GM12878 (cell line): ENCODE measurements around the gene KLHL30. TPM values are rescaled to one million over a fixed set of nuclear protein-coding genes. Genes with fewer than 3 reads are reported as not detected.

Source experiments
- ATAC-seq: fragments of 200-7000 bp; cut with Tn5 transposase; 3 replicates; pipeline ENCODE4 v1.9.1; 2020; ENCODE audit warnings: mild to moderate bottlenecking, moderate library complexity
- BruUV-seq: library from RNA; stranded (reverse); fragments of 400-500 nt; replicated peaks from 2 replicates; lab custom pipeline; 2021; lab: Mats Ljungman, UMichigan
- CTCF ChIA-PET: fragments of 300-600 bp; sonication (Branson Sonifier 250); formaldehyde crosslinking; extraction: SDS; loops from one replicate; lab custom pipeline; 2021; ENCODE audit warnings: inconsistent platforms; lab: Yijun Ruan, JAX
- POLR2A ChIA-PET: fragments of 350-600 bp; formaldehyde crosslinking; extraction: SDS; loops from one replicate; lab custom pipeline; 2021; ENCODE audit warnings: inconsistent platforms; lab: Charles Lee
- RAD21 ChIA-PET: fragments of 300-600 bp; sonication (Branson Sonifier 250); formaldehyde crosslinking; loops from one replicate; lab custom pipeline; 2023; ENCODE audit warnings: antibody characterized with exemption; ENCODE audit not compliant: unreplicated experiment; lab: Charles Lee
- SMC1A ChIA-PET: fragments of 300-600 bp; sonication (Branson Sonifier 250); formaldehyde crosslinking; loops from one replicate; lab custom pipeline; 2023; ENCODE audit not compliant: unreplicated experiment, uncharacterized antibody; lab: Charles Lee
- DNase-seq: peaks from one replicate; pipeline ENCODE4 v3.0.0-alpha.2; 2011; ENCODE audit warnings: low read depth, low spot score
- FAIRE-seq: peaks from 3 replicates; lab custom pipeline; 2011; peaks lifted over from hg19 to GRCh38; lab: Jason Lieb, UNC
- H2AFZ ChIP-seq: 2 replicates; pipeline ENCODE4 v1.6.0; 2011; ENCODE audit warnings: low read depth, low read length, control low read depth; ENCODE audit not compliant: control insufficient read depth
- H3K27ac ChIP-seq: 2 replicates; pipeline ENCODE4 v1.5.1; 2011; ENCODE audit warnings: control low read depth; ENCODE audit not compliant: control insufficient read depth, insufficient read depth
- H3K27me3 ChIP-seq, 2 experiments: replicated peaks in 1 of 2; 2 replicates each; pipeline versions ENCODE4 v1.6.0 to v1.6.1; 2011; ENCODE audit warnings: low read length in 1 of 2; ENCODE audit not compliant: control insufficient read depth in 2 of 2, insufficient read depth in 2 of 2
- H3K36me3 ChIP-seq, 2 experiments: 2 replicates each; pipeline ENCODE4 v1.5.1; 2011; ENCODE audit warnings: low read length in 1 of 2; ENCODE audit not compliant: control insufficient read depth in 2 of 2, insufficient read depth in 2 of 2
- H3K4me1 ChIP-seq: 2 replicates; pipeline ENCODE4 v1.6.1; 2011; ENCODE audit warnings: mild to moderate bottlenecking, low read length, moderate library complexity, mixed read lengths; ENCODE audit not compliant: control insufficient read depth, insufficient read depth
- H3K4me2 ChIP-seq: 2 replicates; pipeline ENCODE4 v1.6.0; 2011; ENCODE audit warnings: control low read depth; ENCODE audit not compliant: control insufficient read depth, insufficient read depth
- H3K4me3 ChIP-seq: fragments of 200-600 bp; sonication (generic); 2 replicates; pipeline ENCODE4 v1.5.1; 2016
- H3K79me2 ChIP-seq: 2 replicates; pipeline ENCODE4 v1.6.0; 2011; ENCODE audit warnings: low read length; ENCODE audit not compliant: control insufficient read depth, insufficient read depth
- H3K9ac ChIP-seq: 2 replicates; pipeline ENCODE4 v1.8.0; 2011; ENCODE audit warnings: low read length, control low read depth, mixed read lengths; ENCODE audit not compliant: control insufficient read depth, insufficient read depth
- H3K9me3 ChIP-seq: replicated peaks from 3 replicates; pipeline ENCODE4 v1.5.1; 2011; ENCODE audit warnings: mild to moderate bottlenecking, low read length; ENCODE audit not compliant: control insufficient read depth, insufficient read depth
- H4K20me1 ChIP-seq: 2 replicates; pipeline ENCODE4 v1.6.0; 2011; ENCODE audit not compliant: control insufficient read depth, insufficient read depth
- BACH1 ChIP-seq: fragments of 450-650 bp; IDR thresholded peaks from 2 replicates; pipeline ENCODE4 v1.6.1; 2017; ENCODE audit warnings: mild to moderate bottlenecking, borderline replicate concordance
- BHLHE40 ChIP-seq, 2 experiments: fragments of 450-650 bp in 1 of 2; IDR thresholded peaks; 2 replicates each; pipeline ENCODE4 v1.6.1; 2011 to 2017; ENCODE audit warnings: low read depth in 2 of 2, borderline replicate concordance in 1 of 2, improper control_type of control experiment in 1 of 2, low read length in 1 of 2, mild to moderate bottlenecking in 1 of 2
- CREB1 ChIP-seq: IDR thresholded peaks from 2 replicates; pipeline ENCODE4 v1.6.1; 2012; ENCODE audit warnings: low read depth, mild to moderate bottlenecking, inconsistent platforms
- DPF2 ChIP-seq: fragments of 450-650 bp; IDR thresholded peaks from 2 replicates; pipeline ENCODE4 v1.6.1; 2017; ENCODE audit warnings: mild to moderate bottlenecking
- FOXK2 ChIP-seq: fragments of 450-650 bp; IDR thresholded peaks from 2 replicates; pipeline ENCODE4 v1.6.1; 2017; ENCODE audit warnings: mild to moderate bottlenecking, moderate library complexity
- NR2F1 ChIP-seq: fragments of 450-650 bp; conservative IDR thresholded peaks from 2 replicates; pipeline ENCODE4 v1.6.1; 2017; ENCODE audit warnings: mild to moderate bottlenecking
- PAX5 ChIP-seq: IDR thresholded peaks from 2 replicates; pipeline ENCODE4 v1.6.1; 2011; ENCODE audit warnings: low read depth, low read length, borderline replicate concordance
- RAD21 ChIP-seq: IDR thresholded peaks from 2 replicates; pipeline ENCODE4 v1.6.1; 2011; ENCODE audit warnings: mild to moderate bottlenecking, low read depth, low read length, moderate library complexity; ENCODE audit not compliant: insufficient read depth
- RB1 ChIP-seq: fragments of 450-650 bp; formaldehyde crosslinking; IDR thresholded peaks from 2 replicates; pipeline ENCODE4 v1.6.1; 2017; ENCODE audit warnings: mild to moderate bottlenecking, borderline replicate concordance
- SMC3 ChIP-seq: IDR thresholded peaks from 2 replicates; pipeline ENCODE4 v1.6.1; 2011; ENCODE audit warnings: low read length, improper control_type of control experiment, borderline replicate concordance
- WGBS: methylation state at CpG from one replicate; pipeline ENCODE4 v1.1.6; 2016; ENCODE audit warnings: low lambda C conversion rate; ENCODE audit not compliant: insufficient replicate concordance, insufficient coverage; ENCODE audit errors: missing lambda C conversion rate; 5-methylcytosine and 5-hydroxymethylcytosine counted together
- in situ Hi-C: fragments of 300-500 bp; cut with MboI; formaldehyde crosslinking; loops from 9 replicates; pipeline ENCODE4 v1.14.3; 2018; ENCODE audit warnings: mixed read lengths
- intact Hi-C: fragments of 100-400 bp; cut with micrococcal nuclease; formaldehyde crosslinking; loops from one replicate; pipeline ENCODE4 v1.14.2; 2022; ENCODE audit not compliant: unreplicated experiment
- polyA plus RNA-seq, 11 experiments: library from polyadenylated mRNA; depleted of rRNA in 4 of 11; unstranded in 6 of 11; stranded (reverse) in 5 of 11; fragments of >200 nt; fragmentation: Nextera tagmentation in 4 of 11; fragmentation: Illumina TruSeq in 1 of 11; extraction: Ambion mirVana in 4 of 11; extraction: Trizol in 1 of 11; gene quantifications; 1 replicate in 1 of 11; 2 replicates in 10 of 11; pipeline versions ENCODE4 v1.2.1 to v1.2.3, GENCODE V29; 2011 to 2016; ENCODE audit warnings: inconsistent platforms in 2 of 11, missing spikeins in 2 of 11, low read depth in 1 of 11
- total RNA-seq, 4 experiments: library from RNA; depleted of rRNA in 3 of 4; stranded (reverse); fragments of >200 nt in 3 of 4; fragmentation: Illumina TruSeq in 1 of 4; extraction: Trizol in 1 of 4; gene quantifications; 2 replicates each; pipeline versions ENCODE4 v1.2.1 to v1.2.3, GENCODE V29; 2013 to 2021
- TF ChIP-seq, protein P1 (sequence below): IDR thresholded peaks from 2 replicates; pipeline ENCODE4 v1.6.1; 2011; ENCODE audit warnings: borderline replicate concordance, low read depth, mild to moderate bottlenecking, moderate library complexity, mixed read lengths, low read length; ENCODE audit not compliant: insufficient read depth; ENCODE audit errors: extremely low read length
- TF ChIP-seq, protein P2 (sequence below), 3 experiments: IDR thresholded peaks in 2 of 3; conservative IDR thresholded peaks in 1 of 3; 2 replicates each; pipeline ENCODE4 v1.5.1; 2011; ENCODE audit warnings: low read depth in 3 of 3, low read length in 3 of 3, mild to moderate bottlenecking in 3 of 3, control low read depth in 2 of 3, moderate library complexity in 2 of 3, inconsistent platforms in 1 of 3, mixed read lengths in 1 of 3; ENCODE audit not compliant: control insufficient read depth in 2 of 3, insufficient read depth in 1 of 3; ENCODE audit errors: extremely low read depth in 1 of 3
- TF ChIP-seq, protein P3 (sequence below): fragments of 450-650 bp; IDR thresholded peaks from 2 replicates; pipeline ENCODE4 v1.6.1; 2017; ENCODE audit warnings: mild to moderate bottlenecking
- TF ChIP-seq, protein P4 (sequence below): IDR thresholded peaks from 2 replicates; pipeline ENCODE4 v1.6.1; 2012; ENCODE audit warnings: low read depth, low read length, improper control_type of control experiment

Gene KLHL30
- total and polyA plus RNA-seq, 10 of the 15 experiments (the other 5 are each of a cell fraction or from before 2014, with no cell fraction given): 0.03 TPM; not detected in 9

DNA sequence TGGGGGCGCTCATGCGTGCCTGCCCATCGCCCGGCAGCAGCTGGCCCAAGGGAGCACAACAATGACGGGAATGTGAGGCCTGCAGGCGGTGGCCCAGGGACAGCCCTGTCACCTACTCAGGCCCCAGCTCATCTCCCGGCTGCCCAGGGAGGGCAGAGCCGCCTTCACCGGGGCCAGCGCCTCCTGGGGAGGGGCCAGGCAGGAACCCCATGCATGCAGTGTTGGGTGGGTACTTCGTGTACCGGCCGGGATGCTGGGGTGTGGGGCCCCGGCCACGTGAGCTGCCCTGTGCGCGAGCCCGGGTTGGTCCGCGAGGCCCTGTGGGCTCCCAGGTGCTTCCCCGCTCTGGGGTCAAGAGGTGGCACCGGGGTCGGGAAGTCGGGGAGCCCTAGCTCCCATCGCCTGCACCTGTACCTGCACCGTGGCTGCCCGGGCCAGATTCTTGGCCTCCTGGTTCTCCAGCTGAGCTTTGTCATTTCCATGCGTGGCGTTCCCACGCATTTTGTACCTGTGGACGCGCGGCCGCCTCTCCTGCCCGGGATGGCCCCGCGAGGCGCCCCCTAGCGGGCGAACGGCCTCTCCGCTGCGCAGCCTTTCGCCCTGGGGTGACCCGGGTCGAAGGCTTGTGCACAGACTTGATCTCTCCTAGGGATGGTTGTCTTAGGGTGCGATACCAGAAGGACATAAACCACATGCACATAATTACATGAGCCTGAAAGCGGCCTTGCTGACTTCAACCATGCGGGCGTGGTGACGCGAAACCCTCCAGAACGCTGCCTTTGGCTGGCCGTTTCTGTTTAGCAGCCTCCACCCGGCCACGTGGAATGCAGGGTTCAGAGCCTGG is 950 bp downstream of the KLHL30 start:
- ChIA-PET SMC1A (no interaction called here), RAD21 (interaction anchor here (0.5 to 1.3 kb wide), 3 partner anchors 37 to 169 kb away, joined by 4 read pairs; no protein-coding TSS in a partner anchor), CTCF (interaction anchor here (0.6 to 2.5 kb wide), 11 partner anchors 14 to 172 kb away, joined by 3 to 17 read pairs (median 4); no protein-coding TSS in a partner anchor), POLR2A (no interaction called here)
- in situ Hi-C loops (no loop called here), intact Hi-C loops (no loop called here)
- Histone ChIP-seq H3K4me3 (no peak overlapping the region), H3K27me3 (no peaks in the 10 kb centered on the region), H3K9ac (no peak overlapping the region), H3K4me1 (peaks cover 4% of the 10 kb centered on the region; the same call in 1 of the 2 replicates), H3K9me3 (no peaks in the 10 kb centered on the region), H4K20me1 (no peaks in the 10 kb centered on the region), H3K27ac (no peak overlapping the region), H3K79me2 (no peaks in the 10 kb centered on the region), H3K36me3 (no peaks in the 10 kb centered on the region), H3K4me2 (0 out of 2 replicates have a peak overlapping the region, but pooled peaks have one; percentile 9), H2AFZ (no peak overlapping the region)
- no TSS peak for BruUV-seq
- DNase-seq: no peak
- TF ChIP-seq, protein P1, sequence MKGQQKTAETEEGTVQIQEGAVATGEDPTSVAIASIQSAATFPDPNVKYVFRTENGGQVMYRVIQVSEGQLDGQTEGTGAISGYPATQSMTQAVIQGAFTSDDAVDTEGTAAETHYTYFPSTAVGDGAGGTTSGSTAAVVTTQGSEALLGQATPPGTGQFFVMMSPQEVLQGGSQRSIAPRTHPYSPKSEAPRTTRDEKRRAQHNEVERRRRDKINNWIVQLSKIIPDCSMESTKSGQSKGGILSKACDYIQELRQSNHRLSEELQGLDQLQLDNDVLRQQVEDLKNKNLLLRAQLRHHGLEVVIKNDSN: peak; percentile 12
- TF ChIP-seq DPF2 (0 out of 2 replicates have a peak, but pooled peaks have one; percentile 24), RAD21 (peak; percentile 38), FOXK2 (no peak), BHLHE40 (IDR thresholded peaks at IDR 0.05; ENCODE audit: borderline replicate concordance in 1 of 2, low read depth in 2 of 2, low read length in 1 of 2) (peak in 1 of 2 experiments; percentile 54; a peak in 1 of 4 replicates), RB1 (0 out of 2 replicates have a peak, but pooled peaks have one; percentile 29), SMC3 (peak; percentile 53), BACH1 (no peak), CREB1 (no peak), PAX5 (peak; percentile 57; the same call in 1 of the 2 replicates), NR2F1 (peak; percentile 97)
- TF ChIP-seq, protein P2, sequence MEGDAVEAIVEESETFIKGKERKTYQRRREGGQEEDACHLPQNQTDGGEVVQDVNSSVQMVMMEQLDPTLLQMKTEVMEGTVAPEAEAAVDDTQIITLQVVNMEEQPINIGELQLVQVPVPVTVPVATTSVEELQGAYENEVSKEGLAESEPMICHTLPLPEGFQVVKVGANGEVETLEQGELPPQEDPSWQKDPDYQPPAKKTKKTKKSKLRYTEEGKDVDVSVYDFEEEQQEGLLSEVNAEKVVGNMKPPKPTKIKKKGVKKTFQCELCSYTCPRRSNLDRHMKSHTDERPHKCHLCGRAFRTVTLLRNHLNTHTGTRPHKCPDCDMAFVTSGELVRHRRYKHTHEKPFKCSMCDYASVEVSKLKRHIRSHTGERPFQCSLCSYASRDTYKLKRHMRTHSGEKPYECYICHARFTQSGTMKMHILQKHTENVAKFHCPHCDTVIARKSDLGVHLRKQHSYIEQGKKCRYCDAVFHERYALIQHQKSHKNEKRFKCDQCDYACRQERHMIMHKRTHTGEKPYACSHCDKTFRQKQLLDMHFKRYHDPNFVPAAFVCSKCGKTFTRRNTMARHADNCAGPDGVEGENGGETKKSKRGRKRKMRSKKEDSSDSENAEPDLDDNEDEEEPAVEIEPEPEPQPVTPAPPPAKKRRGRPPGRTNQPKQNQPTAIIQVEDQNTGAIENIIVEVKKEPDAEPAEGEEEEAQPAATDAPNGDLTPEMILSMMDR (IDR thresholded peaks at IDR 0.05 in 2 of 3, conservative IDR thresholded peaks at IDR 0.05 in 1 of 3; ENCODE audit: control insufficient read depth in 2 of 3, extremely low read depth in 1 of 3, insufficient read depth in 1 of 3, low read depth in 3 of 3, low read length in 3 of 3): peak; percentile 53 to 81 (median 67)
- TF ChIP-seq, protein P3, sequence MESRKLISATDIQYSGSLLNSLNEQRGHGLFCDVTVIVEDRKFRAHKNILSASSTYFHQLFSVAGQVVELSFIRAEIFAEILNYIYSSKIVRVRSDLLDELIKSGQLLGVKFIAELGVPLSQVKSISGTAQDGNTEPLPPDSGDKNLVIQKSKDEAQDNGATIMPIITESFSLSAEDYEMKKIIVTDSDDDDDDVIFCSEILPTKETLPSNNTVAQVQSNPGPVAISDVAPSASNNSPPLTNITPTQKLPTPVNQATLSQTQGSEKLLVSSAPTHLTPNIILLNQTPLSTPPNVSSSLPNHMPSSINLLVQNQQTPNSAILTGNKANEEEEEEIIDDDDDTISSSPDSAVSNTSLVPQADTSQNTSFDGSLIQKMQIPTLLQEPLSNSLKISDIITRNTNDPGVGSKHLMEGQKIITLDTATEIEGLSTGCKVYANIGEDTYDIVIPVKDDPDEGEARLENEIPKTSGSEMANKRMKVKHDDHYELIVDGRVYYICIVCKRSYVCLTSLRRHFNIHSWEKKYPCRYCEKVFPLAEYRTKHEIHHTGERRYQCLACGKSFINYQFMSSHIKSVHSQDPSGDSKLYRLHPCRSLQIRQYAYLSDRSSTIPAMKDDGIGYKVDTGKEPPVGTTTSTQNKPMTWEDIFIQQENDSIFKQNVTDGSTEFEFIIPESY: 0 out of 2 replicates have a peak, but pooled peaks have one; percentile 13
- TF ChIP-seq, protein P4, sequence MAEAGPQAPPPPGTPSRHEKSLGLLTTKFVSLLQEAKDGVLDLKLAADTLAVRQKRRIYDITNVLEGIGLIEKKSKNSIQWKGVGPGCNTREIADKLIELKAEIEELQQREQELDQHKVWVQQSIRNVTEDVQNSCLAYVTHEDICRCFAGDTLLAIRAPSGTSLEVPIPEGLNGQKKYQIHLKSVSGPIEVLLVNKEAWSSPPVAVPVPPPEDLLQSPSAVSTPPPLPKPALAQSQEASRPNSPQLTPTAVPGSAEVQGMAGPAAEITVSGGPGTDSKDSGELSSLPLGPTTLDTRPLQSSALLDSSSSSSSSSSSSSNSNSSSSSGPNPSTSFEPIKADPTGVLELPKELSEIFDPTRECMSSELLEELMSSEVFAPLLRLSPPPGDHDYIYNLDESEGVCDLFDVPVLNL: no peak
- FAIRE-seq: no peak
- WGBS: 19% methylated on average over 43 of the region's 56 CpGs
- peak; percentile 75 for ATAC-seq
